Liver (tissue), 3 donors: ENCODE data around the gene SPAG16.

Experiments used
- RAD21 ChIP-seq, 2 donors: IDR thresholded peaks; 2 replicates each; pipeline ENCODE4 v1.6.1; 2016; ENCODE audit warnings: antibody characterized with exemption in 2 of 2, mild to moderate bottlenecking in 2 of 2
- SP1 ChIP-seq: IDR thresholded peaks from 2 replicates; pipeline ENCODE4 v1.6.1; 2018; ENCODE audit warnings: antibody characterized with exemption, mild to moderate bottlenecking
- TAF1 ChIP-seq: conservative IDR thresholded peaks from 2 replicates; pipeline ENCODE4 v1.6.1; 2016; ENCODE audit warnings: antibody characterized with exemption, mild to moderate bottlenecking
- YY1 ChIP-seq: IDR thresholded peaks from 2 replicates; pipeline ENCODE4 v1.6.1; 2016; ENCODE audit warnings: antibody characterized with exemption, mild to moderate bottlenecking
- TF ChIP-seq, protein P1 (sequence below): fragments of 150-350 bp; IDR thresholded peaks from 2 replicates; pipeline ENCODE4 v1.5.1; 2017; ENCODE audit warnings: improper control_type of control experiment, low read depth, low read length; ENCODE audit not compliant: missing input control
- TF ChIP-seq, protein P2 (sequence below): IDR thresholded peaks from 2 replicates; pipeline ENCODE4 v1.6.1; 2016; ENCODE audit warnings: antibody characterized with exemption, mild to moderate bottlenecking
- TF ChIP-seq, protein P3 (sequence below): IDR thresholded peaks from 2 replicates; pipeline ENCODE4 v1.6.1; 2016; ENCODE audit warnings: antibody characterized with exemption
- donor health status: healthy.
- donor health status: healthy.

DNA sequence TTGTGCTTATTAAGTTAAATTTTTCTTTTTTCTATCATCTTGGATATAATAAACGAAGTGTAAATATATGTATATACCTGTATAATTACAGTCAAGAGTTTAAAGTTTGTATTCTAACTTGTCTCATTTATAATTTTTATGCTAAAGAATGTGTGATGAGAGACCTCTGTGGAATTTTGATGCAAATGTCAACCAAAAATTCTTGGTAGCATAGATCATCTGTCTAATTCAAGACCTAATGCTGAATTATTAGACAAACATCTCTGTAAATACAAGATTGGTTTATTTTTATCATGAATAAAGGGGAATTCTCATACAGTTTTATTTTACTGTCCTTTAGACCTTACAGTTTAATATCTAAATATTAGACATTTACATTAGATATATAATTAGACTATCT lies 977.4 kb downstream of the SPAG16 start:
- TF ChIP-seq, protein P1, sequence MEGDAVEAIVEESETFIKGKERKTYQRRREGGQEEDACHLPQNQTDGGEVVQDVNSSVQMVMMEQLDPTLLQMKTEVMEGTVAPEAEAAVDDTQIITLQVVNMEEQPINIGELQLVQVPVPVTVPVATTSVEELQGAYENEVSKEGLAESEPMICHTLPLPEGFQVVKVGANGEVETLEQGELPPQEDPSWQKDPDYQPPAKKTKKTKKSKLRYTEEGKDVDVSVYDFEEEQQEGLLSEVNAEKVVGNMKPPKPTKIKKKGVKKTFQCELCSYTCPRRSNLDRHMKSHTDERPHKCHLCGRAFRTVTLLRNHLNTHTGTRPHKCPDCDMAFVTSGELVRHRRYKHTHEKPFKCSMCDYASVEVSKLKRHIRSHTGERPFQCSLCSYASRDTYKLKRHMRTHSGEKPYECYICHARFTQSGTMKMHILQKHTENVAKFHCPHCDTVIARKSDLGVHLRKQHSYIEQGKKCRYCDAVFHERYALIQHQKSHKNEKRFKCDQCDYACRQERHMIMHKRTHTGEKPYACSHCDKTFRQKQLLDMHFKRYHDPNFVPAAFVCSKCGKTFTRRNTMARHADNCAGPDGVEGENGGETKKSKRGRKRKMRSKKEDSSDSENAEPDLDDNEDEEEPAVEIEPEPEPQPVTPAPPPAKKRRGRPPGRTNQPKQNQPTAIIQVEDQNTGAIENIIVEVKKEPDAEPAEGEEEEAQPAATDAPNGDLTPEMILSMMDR: no peak
- TF ChIP-seq, protein P2, sequence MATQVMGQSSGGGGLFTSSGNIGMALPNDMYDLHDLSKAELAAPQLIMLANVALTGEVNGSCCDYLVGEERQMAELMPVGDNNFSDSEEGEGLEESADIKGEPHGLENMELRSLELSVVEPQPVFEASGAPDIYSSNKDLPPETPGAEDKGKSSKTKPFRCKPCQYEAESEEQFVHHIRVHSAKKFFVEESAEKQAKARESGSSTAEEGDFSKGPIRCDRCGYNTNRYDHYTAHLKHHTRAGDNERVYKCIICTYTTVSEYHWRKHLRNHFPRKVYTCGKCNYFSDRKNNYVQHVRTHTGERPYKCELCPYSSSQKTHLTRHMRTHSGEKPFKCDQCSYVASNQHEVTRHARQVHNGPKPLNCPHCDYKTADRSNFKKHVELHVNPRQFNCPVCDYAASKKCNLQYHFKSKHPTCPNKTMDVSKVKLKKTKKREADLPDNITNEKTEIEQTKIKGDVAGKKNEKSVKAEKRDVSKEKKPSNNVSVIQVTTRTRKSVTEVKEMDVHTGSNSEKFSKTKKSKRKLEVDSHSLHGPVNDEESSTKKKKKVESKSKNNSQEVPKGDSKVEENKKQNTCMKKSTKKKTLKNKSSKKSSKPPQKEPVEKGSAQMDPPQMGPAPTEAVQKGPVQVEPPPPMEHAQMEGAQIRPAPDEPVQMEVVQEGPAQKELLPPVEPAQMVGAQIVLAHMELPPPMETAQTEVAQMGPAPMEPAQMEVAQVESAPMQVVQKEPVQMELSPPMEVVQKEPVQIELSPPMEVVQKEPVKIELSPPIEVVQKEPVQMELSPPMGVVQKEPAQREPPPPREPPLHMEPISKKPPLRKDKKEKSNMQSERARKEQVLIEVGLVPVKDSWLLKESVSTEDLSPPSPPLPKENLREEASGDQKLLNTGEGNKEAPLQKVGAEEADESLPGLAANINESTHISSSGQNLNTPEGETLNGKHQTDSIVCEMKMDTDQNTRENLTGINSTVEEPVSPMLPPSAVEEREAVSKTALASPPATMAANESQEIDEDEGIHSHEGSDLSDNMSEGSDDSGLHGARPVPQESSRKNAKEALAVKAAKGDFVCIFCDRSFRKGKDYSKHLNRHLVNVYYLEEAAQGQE: no peak
- TF ChIP-seq SP1 (no peak), YY1 (no peak), RAD21 (IDR thresholded peaks at IDR 0.05) (no peak), TAF1 (no peak)
- TF ChIP-seq, protein P3, sequence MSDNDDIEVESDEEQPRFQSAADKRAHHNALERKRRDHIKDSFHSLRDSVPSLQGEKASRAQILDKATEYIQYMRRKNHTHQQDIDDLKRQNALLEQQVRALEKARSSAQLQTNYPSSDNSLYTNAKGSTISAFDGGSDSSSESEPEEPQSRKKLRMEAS: no peak
